HG03460 (cell line): Measurements from ENCODE around the gene B3GLCT.
A peak's percentile ranks its signal among the peaks of the same experiment; 100 is the strongest.
"Not testable (repeated sequence)": the region's sequence is repeated elsewhere in the genome, so short reads cannot be mapped to it uniquely, and the experiment has no call there.

Source experiments
- ATAC-seq: cut with Tn5 transposase; IDR thresholded peaks from one replicate; pipeline ENCODE4 v1.9.1; 2021; ENCODE audit not compliant: unreplicated experiment

B3GLCT gene

GRCh38 chr13:31182987-31183386 lies 16.8 kb upstream of the B3GLCT start:
- no peak for ATAC-seq

- ATAC-seq = no peak
These were observed 15.3 kb upstream of the B3GLCT start for GRCh38 chr13:31184451-31184850.

- no peak for ATAC-seq
These were observed 14.7 kb upstream of the B3GLCT start for GRCh38 chr13:31184981-31185645.

- ATAC-seq = no peak
These were observed 8.0 kb upstream of the B3GLCT start for GRCh38 chr13:31191748-31192147.

GRCh38 chr13:31192306-31192705 lies 7.5 kb upstream of the B3GLCT start:
- no peak for ATAC-seq

- no peak for ATAC-seq
These were observed 4.2 kb upstream of the B3GLCT start for GRCh38 chr13:31195616-31196015.

GRCh38 chr13:31196992-31197391 lies 2.8 kb upstream of the B3GLCT start:
- no peak for ATAC-seq

GRCh38 chr13:31198519-31198918 lies 1.3 kb upstream of the B3GLCT start:
- ATAC-seq = no peak

- no peak for ATAC-seq
These were observed 287 bp upstream of the B3GLCT start for GRCh38 chr13:31199527-31199848.

GRCh38 chr13:31200637-31200971 lies 829 bp downstream of the B3GLCT start:
- ATAC-seq = peak; percentile 19

- ATAC-seq = no peak
These were observed 1.7 kb downstream of the B3GLCT start for GRCh38 chr13:31201341-31202031.

GRCh38 chr13:31204592-31204991 lies 4.8 kb downstream of the B3GLCT start:
- no peak for ATAC-seq

GRCh38 chr13:31207661-31208552 lies 8.1 kb downstream of the B3GLCT start:
- no peak for ATAC-seq

GRCh38 chr13:31208559-31209122 lies 8.9 kb downstream of the B3GLCT start:
- ATAC-seq = no peak

GRCh38 chr13:31209172-31209840 lies 9.5 kb downstream of the B3GLCT start:
- no peak for ATAC-seq

GRCh38 chr13:31209841-31210210 lies 10.1 kb downstream of the B3GLCT start:
- ATAC-seq = no peak

GRCh38 chr13:31213651-31214289 lies 14.0 kb downstream of the B3GLCT start:
- ATAC-seq = no peak

GRCh38 chr13:31214435-31214834 lies 14.7 kb downstream of the B3GLCT start:
- no peak for ATAC-seq

- not testable (repeated sequence) for ATAC-seq
These were observed 17.1 kb downstream of the B3GLCT start for GRCh38 chr13:31216916-31217315.

- ATAC-seq = no peak
These were observed 20.3 kb downstream of the B3GLCT start for GRCh38 chr13:31219909-31220598.
